PC-9 (cell line): ENCODE measurements around the gene ZNF672. TPM values are rescaled to one million over a fixed set of nuclear protein-coding genes. Genes with fewer than 3 reads are reported as not detected.

Experiments
- BruUV-seq: library from RNA; stranded (reverse); fragments of 400-500 nt; replicated peaks from 2 replicates; lab custom pipeline; 2021; lab: Mats Ljungman, UMichigan
- CTCF ChIA-PET: fragments of 300-600 bp; sonication (Branson Sonifier 250); formaldehyde crosslinking; loops from one replicate; lab custom pipeline; 2022; ENCODE audit warnings: antibody characterized with exemption; lab: Charles Lee
- POLR2A ChIA-PET: fragments of 300-600 bp; sonication (Branson Sonifier 250); formaldehyde crosslinking; loops from one replicate; lab custom pipeline; 2022; ENCODE audit warnings: antibody characterized with exemption; ENCODE audit not compliant: unreplicated experiment; lab: Charles Lee
- DNase-seq, 2 experiments: peaks; one replicate each; pipeline versions ENCODE4 v3.0.0 to v3.0.0-alpha.2; 2015 to 2022; ENCODE audit warnings: mixed read lengths in 1 of 2
- H2AFZ ChIP-seq: fragments of 200-600 bp; sonication (generic); 2 replicates; pipeline ENCODE4 v1.8.1; 2017; ENCODE audit warnings: antibody characterized with exemption
- H3F3A ChIP-seq: fragments of 200-600 bp; sonication (generic); 2 replicates; pipeline ENCODE4 v1.8.1; 2017; ENCODE audit warnings: antibody characterized with exemption, mild to moderate bottlenecking, low read depth; ENCODE audit not compliant: insufficient read depth
- H3K27ac ChIP-seq: fragments of 200-600 bp; sonication (generic); 2 replicates; pipeline ENCODE4 v1.6.1; 2016; ENCODE audit warnings: mixed run types
- H3K27me3 ChIP-seq: fragments of 200-600 bp; sonication (generic); 2 replicates; pipeline ENCODE4 v1.6.1; 2016; ENCODE audit warnings: low read depth, mixed run types; ENCODE audit not compliant: insufficient read depth
- H3K36me3 ChIP-seq: fragments of 200-600 bp; sonication (generic); 2 replicates; pipeline ENCODE4 v1.6.1; 2016; ENCODE audit warnings: low read depth, mixed run types
- H3K4me1 ChIP-seq: fragments of 200-600 bp; sonication (generic); replicated peaks from 2 replicates; pipeline ENCODE4 v1.6.1; 2016; ENCODE audit warnings: mixed run types; ENCODE audit not compliant: insufficient read depth
- H3K4me2 ChIP-seq: fragments of 200-600 bp; sonication (generic); 2 replicates; pipeline ENCODE4 v1.6.1; 2017; ENCODE audit warnings: mixed run types
- H3K4me3 ChIP-seq: fragments of 200-600 bp; sonication (generic); 2 replicates; pipeline ENCODE4 v1.6.1; 2016; ENCODE audit warnings: mixed run types
- H3K79me2 ChIP-seq: fragments of 200-600 bp; sonication (generic); 2 replicates; pipeline ENCODE4 v1.6.1; 2017; ENCODE audit warnings: low read depth, mixed run types
- H3K9me2 ChIP-seq: fragments of 200-600 bp; sonication (generic); 2 replicates; pipeline ENCODE4 v1.8.1; 2017; ENCODE audit warnings: mild to moderate bottlenecking; ENCODE audit not compliant: insufficient read depth
- H3K9me3 ChIP-seq: fragments of 200-600 bp; sonication (generic); 2 replicates; pipeline ENCODE4 v1.8.1; 2016; ENCODE audit warnings: low read depth; ENCODE audit not compliant: insufficient read depth
- H4K20me1 ChIP-seq: fragments of 200-600 bp; sonication (generic); 2 replicates; pipeline ENCODE4 v1.8.1; 2017; ENCODE audit not compliant: insufficient read depth
- CTCF ChIP-seq: fragments of 200-600 bp; sonication (generic); conservative IDR thresholded peaks from 2 replicates; pipeline ENCODE4 v1.6.1; 2017; ENCODE audit warnings: mixed run types, antibody characterized with exemption, mild to moderate bottlenecking, moderate library complexity
- EZH2 ChIP-seq: fragments of 200-600 bp; sonication (generic); IDR thresholded peaks from 2 replicates; pipeline ENCODE4 v1.8.0; 2017; ENCODE audit warnings: antibody characterized with exemption, low read depth
- intact Hi-C: fragments of 100-400 bp; cut with micrococcal nuclease; formaldehyde crosslinking; loops from one replicate; pipeline ENCODE4 v1.10.0; 2022; ENCODE audit not compliant: unreplicated experiment
- total RNA-seq: library from RNA; stranded (reverse); gene quantifications from 2 replicates; pipeline ENCODE4 v1.2.3, GENCODE V29; 2021

Gene ZNF672
- total RNA-seq, 1 experiment from 2014 or later = 24.7 TPM

GRCh38 chr1:248853663-248854375, 15.8 kb downstream of the ZNF672 start:
- H2AFZ ChIP-seq = no peak overlapping the region
- TF ChIP-seq CTCF (no peak), EZH2 (no peak)
- H3K79me2 ChIP-seq = peaks cover 23% of the 10 kb centered on the region
- H3K9me2 ChIP-seq = no peaks in the 10 kb centered on the region
- H3K9me3 ChIP-seq = no peaks in the 10 kb centered on the region
- CTCF ChIA-PET = no interaction called here
- DNase-seq = no peak
- no peaks in the 10 kb centered on the region for H3K27me3 ChIP-seq
- H3F3A ChIP-seq = no peaks in the 10 kb centered on the region
- BruUV-seq = no TSS peak
- H3K4me2 ChIP-seq = no peak overlapping the region
- POLR2A ChIA-PET = no interaction called here
- H3K27ac ChIP-seq = no peak overlapping the region
- no peak overlapping the region for H3K4me3 ChIP-seq
- peaks cover 11% of the 10 kb centered on the region for H3K4me1 ChIP-seq
- intact Hi-C loops = no loop called here
- no peaks in the 10 kb centered on the region for H4K20me1 ChIP-seq
- no peaks in the 10 kb centered on the region; the same call in 1 of the 2 replicates for H3K36me3 ChIP-seq

- CTCF ChIA-PET = no interaction called here
- H3K36me3 ChIP-seq = no peaks in the 10 kb centered on the region; the same call in 1 of the 2 replicates
- H2AFZ ChIP-seq = no peak overlapping the region
- no peak overlapping the region for H3K4me3 ChIP-seq
- no peaks in the 10 kb centered on the region for H3K9me3 ChIP-seq
- TF ChIP-seq CTCF (no peak), EZH2 (no peak)
- H3K4me2 ChIP-seq = no peak overlapping the region
- no peaks in the 10 kb centered on the region for H4K20me1 ChIP-seq
- H3K9me2 ChIP-seq = no peaks in the 10 kb centered on the region
- intact Hi-C loops = no loop called here
- H3K27ac ChIP-seq = no peak overlapping the region
- H3K4me1 ChIP-seq = peaks cover 16% of the 10 kb centered on the region
- peaks cover 4% of the 10 kb centered on the region; the same call in 1 of the 2 replicates for H3F3A ChIP-seq
- peaks cover 23% of the 10 kb centered on the region for H3K79me2 ChIP-seq
- H3K27me3 ChIP-seq = no peaks in the 10 kb centered on the region
- BruUV-seq = no TSS peak
- no peak for DNase-seq
- POLR2A ChIA-PET = no interaction called here
Measured at GRCh38 chr1:248855580-248855979, 17.6 kb downstream of the ZNF672 start.

- ChIA-PET CTCF (no interaction called here), POLR2A (no interaction called here)
- intact Hi-C loops = no loop called here
- Histone ChIP-seq H3K27me3 (no peaks in the 10 kb centered on the region), H3F3A (peaks cover 4% of the 10 kb centered on the region; the same call in 1 of the 2 replicates), H3K79me2 (peaks cover 23% of the 10 kb centered on the region), H4K20me1 (no peaks in the 10 kb centered on the region), H3K9me3 (no peaks in the 10 kb centered on the region), H3K4me1 (peaks cover 16% of the 10 kb centered on the region), H3K9me2 (no peaks in the 10 kb centered on the region), H3K36me3 (no peaks in the 10 kb centered on the region; the same call in 1 of the 2 replicates), H3K4me2 (no peak overlapping the region), H2AFZ (no peak overlapping the region), H3K27ac (no peak overlapping the region), H3K4me3 (no peak overlapping the region)
- TF ChIP-seq CTCF = no peak
- no peak for TF ChIP-seq EZH2
- DNase-seq = no peak
- BruUV-seq = no TSS peak
Measured at GRCh38 chr1:248856176-248856575, 18.2 kb downstream of the ZNF672 start.
